ENCODE data around the gene TRIM72.
"Not testable (repeated sequence)": the region's sequence is repeated elsewhere in the genome, so short reads cannot be mapped to it uniquely, and the experiment has no call there.

- TF ChIP-seq CTCF (conservative IDR thresholded peaks at IDR 0.05; ENCODE audit: low read depth, low read length); EZH2phosphoT487 (IDR thresholded peaks at IDR 0.05; ENCODE audit: borderline replicate concordance, low read length); EZH2 (IDR thresholded peaks at IDR 0.05; ENCODE audit: low read length, unreplicated experiment): not testable (repeated sequence)
These were observed 31.7 kb downstream of the TRIM72 start for GRCh38 chr16:31245598-31245997.

All from PC-3 (cell line).